K562 (cell line): ENCODE measurements around the gene ESPL1. TPM values are rescaled to one million over a fixed set of nuclear protein-coding genes. Genes with fewer than 3 reads are reported as not detected.

Source experiments
- ASH1L ChIP-seq: fragments of 450-650 bp; IDR thresholded peaks from 2 replicates; pipeline ENCODE4 v1.6.1; 2018; ENCODE audit warnings: borderline replicate concordance, mild to moderate bottlenecking, low read depth; ENCODE audit not compliant: partially characterized antibody
- BCL6 ChIP-seq: fragments of 250-450 bp; sonication (Bioruptor Pico); IDR thresholded peaks from 2 replicates; pipeline ENCODE4 v1.4.0; 2020
- BDP1 ChIP-seq: IDR thresholded peaks from 3 replicates; pipeline ENCODE4 v1.6.1; 2011; ENCODE audit not compliant: insufficient read length, insufficient read depth
- CBX5 ChIP-seq: IDR thresholded peaks from 2 replicates; pipeline ENCODE4 v1.6.1; 2014; ENCODE audit warnings: low read depth, borderline replicate concordance
- DPF2 ChIP-seq: fragments of 450-650 bp; IDR thresholded peaks from 2 replicates; pipeline ENCODE4 v1.6.1; 2016
- EGR1 ChIP-seq: fragments of 450-650 bp; conservative IDR thresholded peaks from 2 replicates; pipeline ENCODE4 v1.6.1; 2017; ENCODE audit warnings: mild to moderate bottlenecking
- JUN ChIP-seq, 2 experiments: sonication (generic) in 1 of 2; formaldehyde crosslinking in 1 of 2; IDR thresholded peaks; 2 replicates each; pipeline versions ENCODE4 v1.6.1 to v1.8.0; 2012 to 2022; ENCODE audit warnings: borderline replicate concordance in 2 of 2, mild to moderate bottlenecking in 2 of 2, improper control_type of control experiment in 1 of 2, low read depth in 1 of 2, low read length in 1 of 2, missing genetic modification reagents in 1 of 2
- MAZ ChIP-seq, 2 experiments: fragments of 450-650 bp in 1 of 2; sonication (generic) in 1 of 2; formaldehyde crosslinking; IDR thresholded peaks in 1 of 2; conservative IDR thresholded peaks in 1 of 2; 2 replicates each; pipeline versions ENCODE4 v1.4.0 to v1.5.0; 2020; ENCODE audit warnings: mild to moderate bottlenecking in 1 of 2, missing genetic modification reagents in 1 of 2
- SMARCA4 ChIP-seq: fragments of 450-650 bp; IDR thresholded peaks from 2 replicates; pipeline ENCODE4 v1.6.1; 2016
- SMARCE1 ChIP-seq: fragments of 450-650 bp; IDR thresholded peaks from 2 replicates; pipeline ENCODE4 v1.7.1; 2016; ENCODE audit warnings: mild to moderate bottlenecking
- TAF15 ChIP-seq: fragments of 200-400 bp; formaldehyde crosslinking; IDR thresholded peaks from 2 replicates; pipeline ENCODE4 v1.6.1; 2017; ENCODE audit warnings: mild to moderate bottlenecking, low read depth, low read length, moderate library complexity
- TEAD2 ChIP-seq: fragments of 450-650 bp; IDR thresholded peaks from 2 replicates; pipeline ENCODE4 v1.6.1; 2016; ENCODE audit warnings: missing genetic modification characterization, control low read depth, missing compliant biosample characterization
- ZNF24 ChIP-seq: fragments of 450-650 bp; IDR thresholded peaks from 2 replicates; pipeline ENCODE4 v1.6.1; 2016
- ZNF77 ChIP-seq: fragments of 250-450 bp; sonication (Bioruptor Pico); IDR thresholded peaks from 2 replicates; pipeline ENCODE4 v1.5.0; 2020
- polyA plus RNA-seq, 8 experiments: library from polyadenylated mRNA; depleted of rRNA in 4 of 8; stranded (reverse) in 5 of 8; unstranded in 3 of 8; fragments of >200 nt; fragmentation: Nextera tagmentation in 2 of 8; fragmentation: Illumina TruSeq in 1 of 8; extraction: Ambion mirVana in 2 of 8; extraction: Trizol in 1 of 8; gene quantifications; 2 replicates each; pipeline versions ENCODE4 v1.2.1 to v1.2.3, GENCODE V29; 2011 to 2014; ENCODE audit warnings: inconsistent platforms in 1 of 8, missing spikeins in 1 of 8
- total RNA-seq, 7 experiments: library from RNA; depleted of rRNA in 6 of 7; stranded (reverse); fragments of >200 nt in 6 of 7; fragmentation: Illumina TruSeq in 2 of 7; extraction: Trizol in 2 of 7; gene quantifications; 2 replicates each; pipeline versions ENCODE4 v1.2.1 to v1.2.3, GENCODE V29; 2011 to 2021; ENCODE audit warnings: low replicate concordance in 1 of 7
- TF ChIP-seq, protein P1 (sequence below), 2 experiments: fragments of 450-650 bp; IDR thresholded peaks; 2 replicates each; pipeline ENCODE4 v1.6.1; 2018; ENCODE audit warnings: mild to moderate bottlenecking in 2 of 2, low read depth in 1 of 2; ENCODE audit not compliant: partially characterized antibody in 2 of 2
- TF ChIP-seq, protein P2 (sequence below): fragments of 250-450 bp; sonication (Bioruptor Pico); IDR thresholded peaks from 2 replicates; pipeline ENCODE4 v1.5.0; 2020; ENCODE audit warnings: mild to moderate bottlenecking
- TF ChIP-seq, protein P3 (sequence below): fragments of 250-450 bp; sonication (Bioruptor Pico); IDR thresholded peaks from 2 replicates; pipeline ENCODE4 v1.4.0; 2020; ENCODE audit warnings: mild to moderate bottlenecking, moderate library complexity
- TF ChIP-seq, protein P4 (sequence below), 2 experiments: fragments of 450-650 bp; conservative IDR thresholded peaks; 2 replicates each; pipeline ENCODE4 v1.6.1; 2017; ENCODE audit warnings: mild to moderate bottlenecking in 2 of 2, moderate library complexity in 2 of 2
- TF ChIP-seq, protein P5 (sequence below): fragments of 200-800 bp; sonication (Bioruptor generic); IDR thresholded peaks from 2 replicates; pipeline ENCODE4 v1.6.1; 2017; ENCODE audit warnings: missing genetic modification characterization, missing compliant biosample characterization

The ESPL1 gene
- total and polyA plus RNA-seq, 9 of the 15 experiments (the other 6 are each of a cell fraction or from before 2014, with no cell fraction given): 1.2 to 55.0 (median 18.7) TPM

DNA sequence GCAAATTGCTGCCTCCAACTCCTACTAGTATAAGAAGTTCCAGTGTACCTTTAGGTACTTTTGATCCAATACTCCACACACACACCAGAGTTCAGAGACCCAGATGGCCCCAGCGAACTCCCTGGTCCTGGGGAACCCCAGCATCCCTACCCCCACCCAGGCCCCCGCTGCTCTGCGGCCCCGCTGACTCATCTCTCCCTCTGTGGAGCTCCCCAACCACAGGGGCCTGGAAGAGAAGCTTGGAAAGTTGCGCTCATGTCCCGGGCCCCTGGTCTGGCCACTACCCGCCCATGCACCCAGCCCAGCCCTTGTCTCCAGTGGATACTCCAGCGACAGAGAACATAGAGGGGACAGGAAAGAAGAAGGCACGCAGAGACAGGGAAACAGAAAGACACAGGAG lies 72.3 kb downstream of the ESPL1 start (continued):
- TF ChIP-seq, protein P1, sequence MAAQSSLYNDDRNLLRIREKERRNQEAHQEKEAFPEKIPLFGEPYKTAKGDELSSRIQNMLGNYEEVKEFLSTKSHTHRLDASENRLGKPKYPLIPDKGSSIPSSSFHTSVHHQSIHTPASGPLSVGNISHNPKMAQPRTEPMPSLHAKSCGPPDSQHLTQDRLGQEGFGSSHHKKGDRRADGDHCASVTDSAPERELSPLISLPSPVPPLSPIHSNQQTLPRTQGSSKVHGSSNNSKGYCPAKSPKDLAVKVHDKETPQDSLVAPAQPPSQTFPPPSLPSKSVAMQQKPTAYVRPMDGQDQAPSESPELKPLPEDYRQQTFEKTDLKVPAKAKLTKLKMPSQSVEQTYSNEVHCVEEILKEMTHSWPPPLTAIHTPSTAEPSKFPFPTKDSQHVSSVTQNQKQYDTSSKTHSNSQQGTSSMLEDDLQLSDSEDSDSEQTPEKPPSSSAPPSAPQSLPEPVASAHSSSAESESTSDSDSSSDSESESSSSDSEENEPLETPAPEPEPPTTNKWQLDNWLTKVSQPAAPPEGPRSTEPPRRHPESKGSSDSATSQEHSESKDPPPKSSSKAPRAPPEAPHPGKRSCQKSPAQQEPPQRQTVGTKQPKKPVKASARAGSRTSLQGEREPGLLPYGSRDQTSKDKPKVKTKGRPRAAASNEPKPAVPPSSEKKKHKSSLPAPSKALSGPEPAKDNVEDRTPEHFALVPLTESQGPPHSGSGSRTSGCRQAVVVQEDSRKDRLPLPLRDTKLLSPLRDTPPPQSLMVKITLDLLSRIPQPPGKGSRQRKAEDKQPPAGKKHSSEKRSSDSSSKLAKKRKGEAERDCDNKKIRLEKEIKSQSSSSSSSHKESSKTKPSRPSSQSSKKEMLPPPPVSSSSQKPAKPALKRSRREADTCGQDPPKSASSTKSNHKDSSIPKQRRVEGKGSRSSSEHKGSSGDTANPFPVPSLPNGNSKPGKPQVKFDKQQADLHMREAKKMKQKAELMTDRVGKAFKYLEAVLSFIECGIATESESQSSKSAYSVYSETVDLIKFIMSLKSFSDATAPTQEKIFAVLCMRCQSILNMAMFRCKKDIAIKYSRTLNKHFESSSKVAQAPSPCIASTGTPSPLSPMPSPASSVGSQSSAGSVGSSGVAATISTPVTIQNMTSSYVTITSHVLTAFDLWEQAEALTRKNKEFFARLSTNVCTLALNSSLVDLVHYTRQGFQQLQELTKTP (IDR thresholded peaks at IDR 0.05; ENCODE audit: low read depth in 1 of 2, partially characterized antibody in 2 of 2): no peak
- TF ChIP-seq MAZ (CRISPR knock-in tag; conservative IDR thresholded peaks at IDR 0.05 in 1 of 2, IDR thresholded peaks at IDR 0.05 in 1 of 2) (no peak), SMARCA4 (0 out of 2 replicates have a peak, but pooled peaks have one; percentile 19), ZNF24 (no peak), ASH1L (no peak), JUN (IDR thresholded peaks at IDR 0.05; ENCODE audit: borderline replicate concordance, low read depth, low read length) (no peak), JUN (CRISPR knock-in tag; IDR thresholded peaks at IDR 0.05; ENCODE audit: borderline replicate concordance) (no peak), TEAD2 (no peak), CBX5 (no peak), SMARCE1 (0 out of 2 replicates have a peak, but pooled peaks have one; percentile 36), BDP1 (no peak), TAF15 (no peak), BCL6 (CRISPR knock-in tag) (no peak), ZNF77 (CRISPR knock-in tag) (no peak), DPF2 (peak; percentile 26; the same call in 1 of the 2 replicates), EGR1 (no peak)
- TF ChIP-seq, protein P2, sequence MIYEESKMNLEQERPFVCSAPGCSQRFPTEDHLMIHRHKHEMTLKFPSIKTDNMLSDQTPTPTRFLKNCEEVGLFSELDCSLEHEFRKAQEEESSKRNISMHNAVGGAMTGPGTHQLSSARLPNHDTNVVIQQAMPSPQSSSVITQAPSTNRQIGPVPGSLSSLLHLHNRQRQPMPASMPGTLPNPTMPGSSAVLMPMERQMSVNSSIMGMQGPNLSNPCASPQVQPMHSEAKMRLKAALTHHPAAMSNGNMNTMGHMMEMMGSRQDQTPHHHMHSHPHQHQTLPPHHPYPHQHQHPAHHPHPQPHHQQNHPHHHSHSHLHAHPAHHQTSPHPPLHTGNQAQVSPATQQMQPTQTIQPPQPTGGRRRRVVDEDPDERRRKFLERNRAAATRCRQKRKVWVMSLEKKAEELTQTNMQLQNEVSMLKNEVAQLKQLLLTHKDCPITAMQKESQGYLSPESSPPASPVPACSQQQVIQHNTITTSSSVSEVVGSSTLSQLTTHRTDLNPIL (CRISPR knock-in tag): no peak
- TF ChIP-seq, protein P3, sequence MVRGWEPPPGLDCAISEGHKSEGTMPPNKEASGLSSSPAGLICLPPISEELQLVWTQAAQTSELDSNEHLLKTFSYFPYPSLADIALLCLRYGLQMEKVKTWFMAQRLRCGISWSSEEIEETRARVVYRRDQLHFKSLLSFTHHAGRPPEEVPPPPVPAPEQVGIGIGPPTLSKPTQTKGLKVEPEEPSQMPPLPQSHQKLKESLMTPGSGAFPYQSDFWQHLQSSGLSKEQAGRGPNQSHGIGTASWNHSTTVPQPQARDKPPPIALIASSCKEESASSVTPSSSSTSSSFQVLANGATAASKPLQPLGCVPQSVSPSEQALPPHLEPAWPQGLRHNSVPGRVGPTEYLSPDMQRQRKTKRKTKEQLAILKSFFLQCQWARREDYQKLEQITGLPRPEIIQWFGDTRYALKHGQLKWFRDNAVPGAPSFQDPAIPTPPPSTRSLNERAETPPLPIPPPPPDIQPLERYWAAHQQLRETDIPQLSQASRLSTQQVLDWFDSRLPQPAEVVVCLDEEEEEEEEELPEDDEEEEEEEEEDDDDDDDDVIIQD (CRISPR knock-in tag): no peak
- TF ChIP-seq, protein P4, sequence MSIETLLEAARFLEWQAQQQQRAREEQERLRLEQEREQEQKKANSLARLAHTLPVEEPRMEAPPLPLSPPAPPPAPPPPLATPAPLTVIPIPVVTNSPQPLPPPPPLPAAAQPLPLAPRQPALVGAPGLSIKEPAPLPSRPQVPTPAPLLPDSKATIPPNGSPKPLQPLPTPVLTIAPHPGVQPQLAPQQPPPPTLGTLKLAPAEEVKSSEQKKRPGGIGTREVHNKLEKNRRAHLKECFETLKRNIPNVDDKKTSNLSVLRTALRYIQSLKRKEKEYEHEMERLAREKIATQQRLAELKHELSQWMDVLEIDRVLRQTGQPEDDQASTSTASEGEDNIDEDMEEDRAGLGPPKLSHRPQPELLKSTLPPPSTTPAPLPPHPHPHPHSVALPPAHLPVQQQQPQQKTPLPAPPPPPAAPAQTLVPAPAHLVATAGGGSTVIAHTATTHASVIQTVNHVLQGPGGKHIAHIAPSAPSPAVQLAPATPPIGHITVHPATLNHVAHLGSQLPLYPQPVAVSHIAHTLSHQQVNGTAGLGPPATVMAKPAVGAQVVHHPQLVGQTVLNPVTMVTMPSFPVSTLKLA (conservative IDR thresholded peaks at IDR 0.05): no peak
- TF ChIP-seq, protein P5, sequence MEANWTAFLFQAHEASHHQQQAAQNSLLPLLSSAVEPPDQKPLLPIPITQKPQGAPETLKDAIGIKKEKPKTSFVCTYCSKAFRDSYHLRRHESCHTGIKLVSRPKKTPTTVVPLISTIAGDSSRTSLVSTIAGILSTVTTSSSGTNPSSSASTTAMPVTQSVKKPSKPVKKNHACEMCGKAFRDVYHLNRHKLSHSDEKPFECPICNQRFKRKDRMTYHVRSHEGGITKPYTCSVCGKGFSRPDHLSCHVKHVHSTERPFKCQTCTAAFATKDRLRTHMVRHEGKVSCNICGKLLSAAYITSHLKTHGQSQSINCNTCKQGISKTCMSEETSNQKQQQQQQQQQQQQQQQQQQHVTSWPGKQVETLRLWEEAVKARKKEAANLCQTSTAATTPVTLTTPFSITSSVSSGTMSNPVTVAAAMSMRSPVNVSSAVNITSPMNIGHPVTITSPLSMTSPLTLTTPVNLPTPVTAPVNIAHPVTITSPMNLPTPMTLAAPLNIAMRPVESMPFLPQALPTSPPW (CRISPR knock-in tag): peak; percentile 21; the same call in 1 of the 2 replicates
